ENCODE measurements around the gene PDPN.

DNA sequence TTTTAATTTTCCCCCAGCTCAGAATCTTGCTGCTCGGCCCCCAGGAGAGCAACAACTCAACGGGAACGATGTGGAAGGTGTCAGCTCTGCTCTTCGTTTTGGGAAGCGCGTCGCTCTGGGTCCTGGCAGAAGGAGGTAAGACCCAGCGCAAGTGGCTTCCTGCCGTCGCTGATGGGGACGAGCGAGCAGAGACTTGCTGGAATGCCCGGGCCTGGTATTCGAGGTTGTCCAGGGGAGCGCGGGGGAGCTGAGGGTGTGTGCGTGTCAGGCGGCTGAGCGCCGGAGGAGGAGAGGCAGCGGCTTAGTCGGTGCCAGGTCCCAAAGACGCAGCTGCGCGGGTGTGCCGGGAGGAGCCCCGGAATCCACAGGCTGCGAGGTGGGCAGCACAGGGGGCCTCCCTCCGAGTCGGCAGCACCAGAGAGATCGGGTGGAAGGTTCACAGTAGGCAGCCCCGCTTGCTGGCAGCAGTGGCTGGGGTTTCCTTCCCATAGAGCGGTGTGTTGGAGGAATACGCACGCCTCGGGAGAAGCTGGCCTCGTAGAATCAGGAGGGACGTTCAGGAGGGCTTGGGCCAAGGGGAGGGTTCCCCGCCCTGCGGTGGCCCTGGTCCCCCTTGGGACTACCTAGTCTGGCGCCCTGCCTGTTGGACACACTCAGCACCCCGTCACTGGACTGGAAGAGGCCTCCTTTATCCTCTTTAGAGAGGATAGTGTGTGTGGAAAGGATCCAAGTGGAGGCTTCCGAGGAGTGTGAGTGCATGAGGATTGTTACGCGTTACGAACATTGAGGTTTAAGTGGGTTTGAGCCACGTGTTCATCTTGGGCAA lies 547 bp downstream of the PDPN start:
- no peak for TF ChIP-seq POLR2AphosphoS5 (IDR thresholded peaks at IDR 0.05; ENCODE audit: low read depth, low read length)
- TF ChIP-seq ZNF549 (CRISPR knock-in tag; IDR thresholded peaks at IDR 0.05), result no peak
- TF ChIP-seq ZNF782 (CRISPR knock-in tag; IDR thresholded peaks at IDR 0.05; ENCODE audit: borderline replicate concordance), result no peak
- TF ChIP-seq POLR2A (IDR thresholded peaks at IDR 0.05; ENCODE audit: insufficient read depth in 1 of 2, low read depth in 2 of 2, low read length in 2 of 2), result no peak
- TF ChIP-seq, protein P1, sequence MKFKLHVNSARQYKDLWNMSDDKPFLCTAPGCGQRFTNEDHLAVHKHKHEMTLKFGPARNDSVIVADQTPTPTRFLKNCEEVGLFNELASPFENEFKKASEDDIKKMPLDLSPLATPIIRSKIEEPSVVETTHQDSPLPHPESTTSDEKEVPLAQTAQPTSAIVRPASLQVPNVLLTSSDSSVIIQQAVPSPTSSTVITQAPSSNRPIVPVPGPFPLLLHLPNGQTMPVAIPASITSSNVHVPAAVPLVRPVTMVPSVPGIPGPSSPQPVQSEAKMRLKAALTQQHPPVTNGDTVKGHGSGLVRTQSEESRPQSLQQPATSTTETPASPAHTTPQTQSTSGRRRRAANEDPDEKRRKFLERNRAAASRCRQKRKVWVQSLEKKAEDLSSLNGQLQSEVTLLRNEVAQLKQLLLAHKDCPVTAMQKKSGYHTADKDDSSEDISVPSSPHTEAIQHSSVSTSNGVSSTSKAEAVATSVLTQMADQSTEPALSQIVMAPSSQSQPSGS (CRISPR knock-in tag; IDR thresholded peaks at IDR 0.05), result no peak
- TF ChIP-seq, protein P2, sequence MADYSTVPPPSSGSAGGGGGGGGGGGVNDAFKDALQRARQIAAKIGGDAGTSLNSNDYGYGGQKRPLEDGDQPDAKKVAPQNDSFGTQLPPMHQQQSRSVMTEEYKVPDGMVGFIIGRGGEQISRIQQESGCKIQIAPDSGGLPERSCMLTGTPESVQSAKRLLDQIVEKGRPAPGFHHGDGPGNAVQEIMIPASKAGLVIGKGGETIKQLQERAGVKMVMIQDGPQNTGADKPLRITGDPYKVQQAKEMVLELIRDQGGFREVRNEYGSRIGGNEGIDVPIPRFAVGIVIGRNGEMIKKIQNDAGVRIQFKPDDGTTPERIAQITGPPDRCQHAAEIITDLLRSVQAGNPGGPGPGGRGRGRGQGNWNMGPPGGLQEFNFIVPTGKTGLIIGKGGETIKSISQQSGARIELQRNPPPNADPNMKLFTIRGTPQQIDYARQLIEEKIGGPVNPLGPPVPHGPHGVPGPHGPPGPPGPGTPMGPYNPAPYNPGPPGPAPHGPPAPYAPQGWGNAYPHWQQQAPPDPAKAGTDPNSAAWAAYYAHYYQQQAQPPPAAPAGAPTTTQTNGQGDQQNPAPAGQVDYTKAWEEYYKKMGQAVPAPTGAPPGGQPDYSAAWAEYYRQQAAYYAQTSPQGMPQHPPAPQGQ (CRISPR knock-in tag; IDR thresholded peaks at IDR 0.05; ENCODE audit: borderline replicate concordance), result no peak
- no peak for TF ChIP-seq KLF9 (CRISPR knock-in tag; IDR thresholded peaks at IDR 0.05; ENCODE audit: low read depth)
- TF ChIP-seq, protein P3, sequence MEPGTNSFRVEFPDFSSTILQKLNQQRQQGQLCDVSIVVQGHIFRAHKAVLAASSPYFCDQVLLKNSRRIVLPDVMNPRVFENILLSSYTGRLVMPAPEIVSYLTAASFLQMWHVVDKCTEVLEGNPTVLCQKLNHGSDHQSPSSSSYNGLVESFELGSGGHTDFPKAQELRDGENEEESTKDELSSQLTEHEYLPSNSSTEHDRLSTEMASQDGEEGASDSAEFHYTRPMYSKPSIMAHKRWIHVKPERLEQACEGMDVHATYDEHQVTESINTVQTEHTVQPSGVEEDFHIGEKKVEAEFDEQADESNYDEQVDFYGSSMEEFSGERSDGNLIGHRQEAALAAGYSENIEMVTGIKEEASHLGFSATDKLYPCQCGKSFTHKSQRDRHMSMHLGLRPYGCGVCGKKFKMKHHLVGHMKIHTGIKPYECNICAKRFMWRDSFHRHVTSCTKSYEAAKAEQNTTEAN (CRISPR knock-in tag; conservative IDR thresholded peaks at IDR 0.05), result no peak
- no peak for TF ChIP-seq ZNF441 (CRISPR knock-in tag; IDR thresholded peaks at IDR 0.05; ENCODE audit: borderline replicate concordance)
- TF ChIP-seq, protein P4, sequence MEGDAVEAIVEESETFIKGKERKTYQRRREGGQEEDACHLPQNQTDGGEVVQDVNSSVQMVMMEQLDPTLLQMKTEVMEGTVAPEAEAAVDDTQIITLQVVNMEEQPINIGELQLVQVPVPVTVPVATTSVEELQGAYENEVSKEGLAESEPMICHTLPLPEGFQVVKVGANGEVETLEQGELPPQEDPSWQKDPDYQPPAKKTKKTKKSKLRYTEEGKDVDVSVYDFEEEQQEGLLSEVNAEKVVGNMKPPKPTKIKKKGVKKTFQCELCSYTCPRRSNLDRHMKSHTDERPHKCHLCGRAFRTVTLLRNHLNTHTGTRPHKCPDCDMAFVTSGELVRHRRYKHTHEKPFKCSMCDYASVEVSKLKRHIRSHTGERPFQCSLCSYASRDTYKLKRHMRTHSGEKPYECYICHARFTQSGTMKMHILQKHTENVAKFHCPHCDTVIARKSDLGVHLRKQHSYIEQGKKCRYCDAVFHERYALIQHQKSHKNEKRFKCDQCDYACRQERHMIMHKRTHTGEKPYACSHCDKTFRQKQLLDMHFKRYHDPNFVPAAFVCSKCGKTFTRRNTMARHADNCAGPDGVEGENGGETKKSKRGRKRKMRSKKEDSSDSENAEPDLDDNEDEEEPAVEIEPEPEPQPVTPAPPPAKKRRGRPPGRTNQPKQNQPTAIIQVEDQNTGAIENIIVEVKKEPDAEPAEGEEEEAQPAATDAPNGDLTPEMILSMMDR (CRISPR knock-in tag; IDR thresholded peaks at IDR 0.05), result no peak
